GM12801 (cell line): Measurements from ENCODE around the gene NME8.

ENCODE experiments used
- TF ChIP-seq, protein P1 (sequence below): IDR thresholded peaks from one replicate; pipeline ENCODE4 v1.5.1; 2011; ENCODE audit warnings: control low read depth; ENCODE audit not compliant: insufficient read length; ENCODE audit errors: extremely low read depth

NME8 gene

DNA sequence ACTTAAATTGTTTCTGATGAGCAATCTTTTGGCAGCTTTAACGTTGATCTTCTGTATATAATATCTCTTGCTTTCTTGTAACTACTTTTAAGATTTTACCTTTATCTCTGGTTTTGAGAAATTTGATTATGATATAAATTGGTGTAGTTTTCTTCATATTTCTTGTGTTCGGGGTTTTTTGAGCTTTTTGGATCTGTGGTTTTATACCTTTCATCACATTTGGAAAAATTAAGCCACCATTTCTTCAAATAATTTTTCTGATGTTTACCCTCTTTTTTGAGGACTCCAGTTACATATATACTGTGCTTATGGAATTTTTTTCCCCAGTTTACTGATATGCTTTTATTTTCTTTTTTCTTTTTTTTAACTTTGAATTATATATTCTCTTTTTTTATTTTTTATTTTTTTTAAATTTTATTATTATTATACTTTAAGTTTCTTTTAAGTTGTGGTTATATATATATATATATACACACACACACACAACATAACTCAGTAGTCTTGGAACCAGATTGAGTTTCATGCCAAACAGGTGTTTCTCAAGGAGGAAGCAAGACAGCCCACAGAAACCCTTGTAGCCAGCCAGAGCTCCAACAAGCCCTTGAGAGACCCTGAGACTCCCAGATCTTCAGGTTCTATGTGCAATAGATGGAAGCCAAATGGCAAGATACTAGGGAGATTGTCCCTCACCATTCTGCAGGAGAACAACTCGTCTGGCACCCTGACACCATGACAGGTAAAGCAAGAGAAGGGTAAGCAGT is 27.5 kb upstream of the NME8 start:
- TF ChIP-seq, protein P1, sequence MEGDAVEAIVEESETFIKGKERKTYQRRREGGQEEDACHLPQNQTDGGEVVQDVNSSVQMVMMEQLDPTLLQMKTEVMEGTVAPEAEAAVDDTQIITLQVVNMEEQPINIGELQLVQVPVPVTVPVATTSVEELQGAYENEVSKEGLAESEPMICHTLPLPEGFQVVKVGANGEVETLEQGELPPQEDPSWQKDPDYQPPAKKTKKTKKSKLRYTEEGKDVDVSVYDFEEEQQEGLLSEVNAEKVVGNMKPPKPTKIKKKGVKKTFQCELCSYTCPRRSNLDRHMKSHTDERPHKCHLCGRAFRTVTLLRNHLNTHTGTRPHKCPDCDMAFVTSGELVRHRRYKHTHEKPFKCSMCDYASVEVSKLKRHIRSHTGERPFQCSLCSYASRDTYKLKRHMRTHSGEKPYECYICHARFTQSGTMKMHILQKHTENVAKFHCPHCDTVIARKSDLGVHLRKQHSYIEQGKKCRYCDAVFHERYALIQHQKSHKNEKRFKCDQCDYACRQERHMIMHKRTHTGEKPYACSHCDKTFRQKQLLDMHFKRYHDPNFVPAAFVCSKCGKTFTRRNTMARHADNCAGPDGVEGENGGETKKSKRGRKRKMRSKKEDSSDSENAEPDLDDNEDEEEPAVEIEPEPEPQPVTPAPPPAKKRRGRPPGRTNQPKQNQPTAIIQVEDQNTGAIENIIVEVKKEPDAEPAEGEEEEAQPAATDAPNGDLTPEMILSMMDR: no peak

DNA sequence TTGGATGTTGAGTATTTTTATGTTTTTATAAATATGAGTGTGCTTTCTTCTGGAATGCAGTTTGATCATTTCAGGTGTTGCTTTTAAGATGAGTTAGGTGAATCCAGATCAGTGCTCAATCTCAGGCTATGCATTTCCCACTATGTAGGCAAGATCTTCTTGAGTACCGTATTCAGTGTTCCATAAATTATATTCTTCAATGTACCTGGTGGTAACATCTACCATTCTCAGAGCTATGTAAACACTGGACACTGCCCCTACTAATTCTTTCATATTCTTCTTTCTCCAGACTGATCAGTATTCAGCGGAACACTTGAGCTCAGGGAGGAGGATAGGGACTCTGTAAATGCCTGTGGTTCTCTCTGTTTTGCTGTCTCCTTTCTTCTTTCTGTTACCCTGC is 25.5 kb upstream of the NME8 start:
- TF ChIP-seq, protein P1: no peak

- TF ChIP-seq, protein P1: no peak
These were observed 24.8 kb upstream of the NME8 start for GRCh38 chr7:37823557-37823956.

GRCh38 chr7:37825038-37825437 is 23.4 kb upstream of the NME8 start:
- TF ChIP-seq, protein P1: no peak

GRCh38 chr7:37826825-37827224 is 21.6 kb upstream of the NME8 start:
- TF ChIP-seq, protein P1: no peak

- TF ChIP-seq, protein P1: no peak
These were observed 17.2 kb upstream of the NME8 start for GRCh38 chr7:37831244-37831643.

GRCh38 chr7:37832194-37832593 is 16.2 kb upstream of the NME8 start:
- TF ChIP-seq, protein P1: no peak
